ENCODE measurements around the gene NDUFS2. TPM values are rescaled to one million over a fixed set of nuclear protein-coding genes. Genes with fewer than 3 reads are reported as not detected.

The NDUFS2 gene
- total and polyA plus RNA-seq, 9 of the 15 experiments (the other 6 are each of a cell fraction or from before 2014, with no cell fraction given): 70.0 to 176 (median 141) TPM

DNA sequence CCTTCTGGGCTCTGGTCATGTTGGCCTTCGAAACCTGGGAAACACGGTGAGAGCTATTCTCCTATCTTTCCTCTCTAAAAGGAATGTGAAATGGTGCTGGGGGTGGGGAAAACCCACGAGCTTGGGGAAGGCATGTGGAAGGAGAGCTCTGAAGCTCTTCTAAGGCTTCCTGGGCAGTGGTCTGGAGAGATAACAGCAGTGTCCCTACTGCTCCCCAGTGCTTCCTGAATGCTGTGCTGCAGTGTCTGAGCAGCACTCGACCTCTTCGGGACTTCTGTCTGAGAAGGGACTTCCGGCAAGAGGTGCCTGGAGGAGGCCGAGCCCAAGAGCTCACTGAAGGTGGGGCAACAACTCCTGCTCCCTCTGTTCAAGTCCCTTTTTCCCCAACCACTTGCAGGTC, 40.1 kb upstream of the NDUFS2 start (continued):
- TF ChIP-seq HINFP (tag; conservative IDR thresholded peaks at IDR 0.05; ENCODE audit: low read depth): no peak
- no peak for TF ChIP-seq TBL1XR1 (IDR thresholded peaks at IDR 0.05; ENCODE audit: low read length in 2 of 2)
- TF ChIP-seq EP300 (IDR thresholded peaks at IDR 0.05; ENCODE audit: low read length): peak; percentile 42; the same call in 1 of the 2 replicates
- no peak for TF ChIP-seq RBM39 (optimal IDR thresholded peaks at IDR 0.05; ENCODE audit: low read depth, low read length)
- no peak for TF ChIP-seq RAD21 (CRISPR knock-in tag; conservative IDR thresholded peaks at IDR 0.05 in 1 of 2, IDR thresholded peaks at IDR 0.05 in 1 of 2)
- 0 out of 6 replicates have a peak, but pooled peaks of 1 of the 3 experiments have one; percentile 21 for TF ChIP-seq ZBTB11 (CRISPR knock-in tag; IDR thresholded peaks at IDR 0.05)
- no peak for TF ChIP-seq SRF (CRISPR knock-in tag; IDR thresholded peaks at IDR 0.05)
- no peak for TF ChIP-seq ZNF197 (CRISPR knock-in tag; IDR thresholded peaks at IDR 0.05; ENCODE audit: low read depth)
- TF ChIP-seq, protein P1, sequence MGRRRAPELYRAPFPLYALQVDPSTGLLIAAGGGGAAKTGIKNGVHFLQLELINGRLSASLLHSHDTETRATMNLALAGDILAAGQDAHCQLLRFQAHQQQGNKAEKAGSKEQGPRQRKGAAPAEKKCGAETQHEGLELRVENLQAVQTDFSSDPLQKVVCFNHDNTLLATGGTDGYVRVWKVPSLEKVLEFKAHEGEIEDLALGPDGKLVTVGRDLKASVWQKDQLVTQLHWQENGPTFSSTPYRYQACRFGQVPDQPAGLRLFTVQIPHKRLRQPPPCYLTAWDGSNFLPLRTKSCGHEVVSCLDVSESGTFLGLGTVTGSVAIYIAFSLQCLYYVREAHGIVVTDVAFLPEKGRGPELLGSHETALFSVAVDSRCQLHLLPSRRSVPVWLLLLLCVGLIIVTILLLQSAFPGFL (CRISPR knock-in tag; IDR thresholded peaks at IDR 0.05): peak; percentile 77; the same call in 1 of the 2 replicates
- no peak for TF ChIP-seq MCM3 (IDR thresholded peaks at IDR 0.05)
- TF ChIP-seq ELF1 (tag; IDR thresholded peaks at IDR 0.05): peak; percentile 44; the same call in 1 of the 2 replicates
- TF ChIP-seq DPF2 (IDR thresholded peaks at IDR 0.05): peak; percentile 61; the same call in 1 of the 2 replicates
- no peak for TF ChIP-seq NFATC3 (IDR thresholded peaks at IDR 0.05)
- TF ChIP-seq MEIS2 (IDR thresholded peaks at IDR 0.05; ENCODE audit: partially characterized antibody): no peak
- TF ChIP-seq GABPA (tag; conservative IDR thresholded peaks at IDR 0.05; ENCODE audit: low read depth): 0 out of 2 replicates have a peak, but pooled peaks have one; percentile 23
- no peak for TF ChIP-seq MITF (IDR thresholded peaks at IDR 0.05)
- TF ChIP-seq RFX1 (IDR thresholded peaks at IDR 0.05): no peak
- no peak for TF ChIP-seq DIDO1 (tag; IDR thresholded peaks at IDR 0.05; ENCODE audit: low read depth)
- peak; percentile 67 for TF ChIP-seq ARID1B (IDR thresholded peaks at IDR 0.05)
- no peak for TF ChIP-seq ZNF512 (tag; IDR thresholded peaks at IDR 0.05)
